HG02763 (cell line): ENCODE measurements around the gene KCNMA1.

Source experiments
- ATAC-seq: cut with Tn5 transposase; IDR thresholded peaks from one replicate; pipeline ENCODE4 v1.9.1; 2021; ENCODE audit warnings: mild to moderate bottlenecking, moderate library complexity; ENCODE audit not compliant: unreplicated experiment

Gene KCNMA1

DNA sequence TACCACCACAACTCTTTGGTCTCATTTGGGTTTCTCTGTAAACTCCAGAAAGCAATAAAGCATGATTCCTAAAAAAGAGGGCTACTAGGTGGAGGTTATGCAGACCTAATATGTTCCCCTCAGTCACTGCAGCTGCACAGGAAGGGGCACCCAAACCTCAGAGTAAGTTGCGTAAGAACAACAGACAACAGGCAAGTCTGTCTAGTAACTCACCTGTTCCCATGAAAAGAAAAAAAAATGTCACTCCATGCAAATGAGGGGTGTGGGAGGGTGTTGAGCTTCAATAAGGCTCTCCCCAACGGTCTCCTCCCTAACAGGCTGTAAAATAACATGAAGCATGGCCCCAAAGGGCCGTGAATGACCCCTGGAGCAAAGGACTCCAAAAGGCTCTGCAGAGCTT is 461.4 kb downstream of the KCNMA1 start:
- ATAC-seq = no peak

DNA sequence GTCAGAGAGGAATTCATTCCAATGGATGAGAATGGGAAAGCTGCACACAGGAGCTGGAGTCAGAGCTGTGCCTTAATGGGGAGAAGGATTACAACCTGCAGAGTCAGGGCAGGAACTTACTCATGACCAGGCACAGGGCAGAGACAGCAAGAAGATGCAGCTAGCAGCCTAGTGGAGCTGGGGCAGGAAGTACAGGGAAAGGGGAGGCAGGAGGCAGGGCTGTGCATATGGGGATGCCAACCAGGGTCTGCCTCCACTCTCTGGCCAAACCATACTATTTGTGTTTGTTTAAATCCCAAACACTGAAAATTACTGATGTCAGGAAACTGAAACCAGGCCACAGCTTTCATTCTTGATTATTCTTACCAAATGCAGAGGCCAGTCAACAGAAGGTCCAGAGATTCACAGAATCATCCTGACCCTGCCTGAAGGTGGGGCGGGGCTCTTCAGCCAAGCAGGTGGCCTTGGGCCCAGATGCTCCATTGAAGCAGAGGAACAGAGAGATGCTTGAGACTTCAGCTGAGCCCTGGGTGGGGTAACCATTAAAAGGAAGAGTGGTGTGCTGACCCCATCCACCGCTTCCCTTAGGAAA is 461.9 kb downstream of the KCNMA1 start:
- ATAC-seq = no peak

DNA sequence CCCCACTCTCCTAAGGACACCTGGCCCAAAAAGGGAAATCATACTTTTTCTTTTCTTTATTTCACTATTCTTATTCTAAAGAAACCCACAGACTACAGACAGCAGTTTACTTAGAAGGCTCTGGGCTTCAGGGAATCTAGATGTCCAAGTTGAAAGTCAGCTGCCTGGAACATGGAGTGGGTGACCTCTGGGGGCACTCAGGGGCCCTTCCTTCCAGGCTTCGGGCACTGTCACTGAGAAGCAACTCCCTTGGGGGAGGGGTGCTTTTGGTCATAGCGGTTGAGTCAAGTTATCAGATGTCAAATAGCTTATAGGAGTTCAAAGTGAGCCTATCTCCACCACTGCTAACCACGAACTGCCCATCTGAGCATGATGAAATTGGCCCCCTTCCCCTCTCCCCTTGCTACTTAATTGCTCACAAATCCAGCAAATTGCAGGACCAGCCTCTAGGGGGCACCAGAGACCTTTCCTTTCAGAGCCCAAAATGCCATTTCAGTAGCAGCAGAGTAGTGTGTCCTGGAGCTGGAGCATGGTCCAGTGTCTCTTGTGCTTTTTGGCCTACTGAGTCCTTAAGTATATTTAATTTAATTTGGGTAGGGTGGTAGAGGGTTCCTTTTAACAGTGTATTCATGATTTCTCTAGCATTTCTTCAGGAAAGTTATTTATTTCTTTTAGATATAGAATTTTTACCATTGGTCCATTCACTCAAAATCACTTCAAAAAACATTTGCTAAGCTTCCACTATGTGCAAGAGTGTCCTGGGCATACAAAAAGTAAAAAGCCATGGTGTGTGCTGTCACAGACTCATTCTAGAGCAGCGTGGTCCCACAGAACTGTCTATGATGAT is 463.8 kb downstream of the KCNMA1 start:
- ATAC-seq = peak; percentile 60

DNA sequence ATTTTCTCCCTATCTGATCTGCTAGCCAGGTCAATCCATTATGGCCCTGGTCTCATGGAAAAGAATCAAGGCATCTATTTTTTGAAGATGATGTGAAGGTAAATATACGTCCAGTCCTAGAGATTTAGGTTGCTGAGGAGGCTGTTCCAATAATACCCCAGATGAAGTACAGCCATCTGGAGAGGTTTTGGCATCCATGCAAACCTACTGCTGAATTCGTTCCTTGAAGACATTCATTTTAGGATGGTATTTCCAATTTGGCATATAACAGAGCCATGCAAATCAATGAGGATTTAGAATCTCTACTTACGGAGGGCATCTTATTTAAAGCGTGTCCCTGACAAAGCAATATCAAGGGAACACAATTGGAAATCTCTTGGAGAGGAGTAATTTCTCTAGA is 465.5 kb downstream of the KCNMA1 start:
- no peak for ATAC-seq

DNA sequence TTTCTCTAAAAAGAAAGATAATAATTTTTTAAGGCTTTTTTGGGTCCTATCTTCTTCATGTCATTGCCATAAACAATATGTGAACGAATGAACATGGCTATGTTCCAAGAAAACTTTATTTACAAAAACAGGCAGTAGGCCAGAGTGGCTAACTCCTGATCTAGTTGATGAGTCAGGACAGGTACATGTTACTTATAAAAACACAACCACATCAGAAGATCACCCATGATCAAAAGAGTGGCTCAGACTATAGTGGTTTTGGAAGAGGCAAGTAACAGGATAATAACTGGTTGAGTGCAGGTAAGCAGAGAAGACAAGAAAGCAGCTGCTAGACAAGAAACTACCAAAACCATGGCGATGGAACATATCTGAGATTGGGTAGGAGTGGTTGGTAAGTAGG is 468.7 kb downstream of the KCNMA1 start:
- ATAC-seq = no peak

DNA sequence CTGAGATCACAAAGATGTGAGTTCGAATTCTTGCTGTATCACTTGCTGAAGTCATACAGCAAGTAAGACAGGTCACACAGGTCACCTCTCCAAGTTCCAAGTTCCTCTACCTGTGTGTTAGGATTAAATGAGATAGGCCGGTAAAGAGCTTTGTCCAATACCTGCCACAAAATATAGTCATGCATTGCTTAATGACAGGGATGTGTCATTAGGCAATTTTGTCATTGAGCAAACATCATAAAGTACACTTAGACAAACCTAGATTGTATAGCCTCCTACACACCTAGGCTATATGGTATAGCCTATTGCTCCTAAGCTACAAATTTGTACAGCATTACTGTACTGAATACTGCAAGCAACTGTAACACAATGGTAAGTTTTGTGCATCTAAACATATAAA is 469.4 kb downstream of the KCNMA1 start:
- ATAC-seq = no peak

DNA sequence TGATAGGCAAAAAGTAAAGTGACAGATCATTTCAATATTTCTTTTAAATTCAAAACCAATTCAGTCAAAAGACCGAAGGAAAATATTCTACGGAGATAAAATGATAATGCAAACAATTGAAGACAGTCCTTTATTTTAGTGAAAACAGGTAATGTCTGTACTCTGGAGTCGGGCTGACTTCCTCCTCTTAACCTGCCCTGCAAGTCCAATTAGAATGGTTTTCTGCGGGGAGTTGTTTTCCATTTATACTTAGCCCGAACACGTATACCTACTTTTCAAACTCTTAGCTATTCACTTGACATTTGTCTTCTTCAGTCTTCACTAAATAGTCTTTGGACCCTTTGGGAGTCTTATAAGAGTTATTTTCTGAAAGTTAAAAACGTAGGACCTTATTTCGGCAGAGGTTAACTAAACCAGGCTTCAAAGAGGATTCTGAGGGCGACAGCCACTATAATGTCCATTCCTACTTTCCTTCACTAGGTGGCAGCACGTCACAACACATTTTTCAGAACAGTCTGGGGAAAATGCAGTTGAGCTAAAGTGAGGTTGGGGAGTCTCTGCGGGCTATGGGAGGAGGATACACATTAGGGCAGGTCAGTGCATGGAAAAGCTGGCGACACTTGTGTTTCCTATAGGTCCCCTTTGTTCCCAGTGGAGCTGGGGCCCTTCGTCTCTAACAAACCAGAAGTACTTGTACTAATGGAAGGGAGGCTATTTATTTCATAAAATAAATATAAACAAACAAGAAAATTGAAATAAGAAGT is 472.0 kb downstream of the KCNMA1 start:
- peak; percentile 53 for ATAC-seq

DNA sequence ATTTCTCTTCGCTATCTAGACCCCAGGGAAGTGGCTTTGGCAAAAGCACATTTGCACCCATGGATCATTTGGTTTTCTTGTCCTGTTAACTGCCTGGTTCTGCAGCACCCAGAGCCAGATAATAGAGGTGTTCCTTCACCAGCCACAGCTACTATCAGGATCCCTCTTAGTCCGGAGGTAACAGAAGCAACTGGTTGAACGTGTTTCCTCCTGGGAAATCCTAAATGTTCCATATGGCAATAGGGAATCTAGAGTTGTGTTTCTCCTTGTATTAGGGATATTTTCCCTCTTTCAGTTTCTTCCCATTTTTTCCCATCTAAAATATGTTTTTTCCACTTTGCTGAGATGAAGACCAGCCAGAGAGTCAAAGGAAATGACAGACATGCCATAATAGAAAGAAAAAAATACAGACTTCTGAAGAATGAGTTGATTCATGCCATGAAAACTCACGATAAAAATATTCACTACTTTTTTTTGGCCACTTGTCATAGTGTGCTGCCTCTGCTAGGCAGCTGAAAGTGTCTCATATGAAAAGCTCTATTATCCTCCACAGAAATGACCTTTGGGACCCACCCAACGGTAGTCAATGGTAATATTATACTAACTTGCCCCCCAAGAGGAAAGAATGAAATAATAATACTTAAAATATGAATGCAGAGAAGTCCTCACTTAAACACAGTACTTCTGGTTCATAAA is 472.8 kb downstream of the KCNMA1 start:
- ATAC-seq = no peak

DNA sequence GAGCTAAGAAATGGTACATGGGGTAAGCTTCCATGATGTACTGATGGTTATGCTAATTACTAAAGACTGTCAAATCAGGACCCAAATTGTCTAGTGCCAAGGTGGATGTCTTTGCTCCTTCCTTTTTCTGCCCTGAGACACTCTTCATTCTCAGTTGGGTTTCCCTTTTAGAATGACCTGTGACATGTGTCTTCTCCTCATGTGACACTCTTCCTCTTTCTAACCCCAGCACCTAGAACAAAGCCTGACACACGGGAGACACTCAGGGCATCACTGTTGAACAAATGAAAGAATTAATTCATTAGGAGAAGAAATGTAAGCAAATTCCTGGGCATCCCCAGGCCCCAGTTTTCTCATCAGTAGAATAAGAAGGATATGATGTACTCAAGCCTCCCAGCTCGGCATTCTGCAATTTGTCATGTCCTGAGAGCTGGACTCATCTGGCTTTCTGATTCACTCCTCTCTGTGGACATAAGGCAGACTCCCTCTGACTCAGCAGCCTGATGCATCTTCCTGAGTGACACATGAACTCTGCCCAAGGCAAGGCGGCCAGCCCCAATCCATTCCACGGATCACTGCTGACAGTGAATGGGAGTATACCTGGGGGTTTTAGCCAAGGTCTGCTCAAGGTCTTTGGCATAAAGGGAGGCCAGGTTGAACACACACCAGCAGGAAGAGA is 473.8 kb downstream of the KCNMA1 start:
- no peak for ATAC-seq

DNA sequence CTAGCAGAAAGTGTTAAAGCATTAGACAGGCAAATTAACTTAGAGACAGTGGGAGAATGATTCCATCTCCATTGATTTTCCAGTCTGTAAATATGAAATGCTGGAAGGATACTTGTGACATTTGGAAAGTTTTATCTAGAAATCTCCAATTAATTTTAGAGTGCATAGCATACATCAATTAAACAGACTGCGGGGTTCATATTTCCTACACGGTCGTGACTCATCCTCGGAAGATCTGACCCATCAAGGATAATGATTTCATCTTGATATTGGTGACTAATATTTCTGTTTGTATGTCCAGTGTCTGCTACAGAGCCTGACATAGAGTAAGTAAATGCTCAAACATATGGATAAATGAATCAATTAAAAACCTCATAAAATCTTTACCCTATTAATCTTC is 474.9 kb downstream of the KCNMA1 start:
- no peak for ATAC-seq

DNA sequence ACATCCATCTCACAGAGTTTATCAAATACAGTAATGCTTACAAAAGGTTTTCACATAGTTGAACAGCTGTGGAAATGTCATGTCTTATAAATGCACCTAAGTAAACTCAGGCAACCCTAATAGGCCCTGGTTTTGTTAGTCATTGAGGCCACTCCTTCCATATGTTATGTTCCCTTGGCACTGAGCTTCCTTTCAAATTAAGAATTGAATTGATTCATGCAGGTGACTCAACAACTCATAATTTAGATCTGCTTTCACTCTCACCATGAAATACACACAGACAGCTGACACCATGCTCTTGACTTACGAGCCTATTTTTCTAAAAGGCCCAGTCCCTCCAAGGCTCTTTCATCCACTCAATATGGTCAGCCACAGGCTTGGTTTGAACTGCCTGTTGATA is 476.9 kb downstream of the KCNMA1 start:
- no peak for ATAC-seq

DNA sequence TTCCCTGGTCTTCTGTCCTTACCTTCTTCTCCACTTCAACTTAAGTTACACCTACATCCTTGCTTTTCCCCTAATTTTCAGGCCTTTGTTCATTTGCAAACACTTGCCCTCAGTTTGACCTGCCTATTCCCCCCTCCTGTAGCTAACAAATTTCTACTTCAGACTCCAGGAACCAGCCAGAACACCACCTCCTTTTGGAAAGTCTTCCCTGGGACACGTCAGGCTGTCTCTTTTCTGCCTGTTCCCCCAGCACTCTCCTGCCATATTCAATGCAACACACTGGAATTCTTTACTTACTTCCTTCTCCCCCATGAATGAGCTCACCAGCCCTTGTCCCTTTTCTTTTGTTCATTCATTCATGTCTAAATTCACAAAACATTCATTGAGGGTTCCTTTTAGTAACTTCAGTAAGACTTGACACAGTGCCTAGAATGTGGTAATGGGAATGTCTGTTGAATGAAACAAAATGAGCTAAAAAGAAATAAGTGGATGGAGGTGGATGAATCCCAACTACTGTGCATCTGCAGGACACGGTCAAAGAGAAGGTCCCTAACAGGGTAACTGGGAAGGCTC is 478.0 kb downstream of the KCNMA1 start:
- ATAC-seq = no peak

DNA sequence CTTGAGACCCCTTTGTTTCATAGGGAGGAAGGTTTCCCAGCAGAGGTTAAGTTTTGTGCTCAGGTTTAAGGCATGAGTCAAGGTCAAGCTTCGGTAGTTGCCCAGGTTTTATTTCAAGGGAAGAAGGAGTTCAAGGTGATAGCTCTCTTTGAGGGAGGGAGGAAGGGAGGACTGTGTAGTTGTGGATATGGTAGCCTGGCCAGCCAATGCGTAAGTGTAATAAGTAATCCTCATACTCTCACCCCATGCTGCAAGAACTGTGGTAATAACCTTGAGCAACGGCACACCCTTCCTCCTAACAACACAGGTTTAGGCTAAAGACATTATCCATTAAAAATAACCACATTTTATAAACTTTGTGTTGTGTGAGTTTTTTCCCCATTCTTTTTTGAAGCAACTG is 478.9 kb downstream of the KCNMA1 start:
- no peak for ATAC-seq

DNA sequence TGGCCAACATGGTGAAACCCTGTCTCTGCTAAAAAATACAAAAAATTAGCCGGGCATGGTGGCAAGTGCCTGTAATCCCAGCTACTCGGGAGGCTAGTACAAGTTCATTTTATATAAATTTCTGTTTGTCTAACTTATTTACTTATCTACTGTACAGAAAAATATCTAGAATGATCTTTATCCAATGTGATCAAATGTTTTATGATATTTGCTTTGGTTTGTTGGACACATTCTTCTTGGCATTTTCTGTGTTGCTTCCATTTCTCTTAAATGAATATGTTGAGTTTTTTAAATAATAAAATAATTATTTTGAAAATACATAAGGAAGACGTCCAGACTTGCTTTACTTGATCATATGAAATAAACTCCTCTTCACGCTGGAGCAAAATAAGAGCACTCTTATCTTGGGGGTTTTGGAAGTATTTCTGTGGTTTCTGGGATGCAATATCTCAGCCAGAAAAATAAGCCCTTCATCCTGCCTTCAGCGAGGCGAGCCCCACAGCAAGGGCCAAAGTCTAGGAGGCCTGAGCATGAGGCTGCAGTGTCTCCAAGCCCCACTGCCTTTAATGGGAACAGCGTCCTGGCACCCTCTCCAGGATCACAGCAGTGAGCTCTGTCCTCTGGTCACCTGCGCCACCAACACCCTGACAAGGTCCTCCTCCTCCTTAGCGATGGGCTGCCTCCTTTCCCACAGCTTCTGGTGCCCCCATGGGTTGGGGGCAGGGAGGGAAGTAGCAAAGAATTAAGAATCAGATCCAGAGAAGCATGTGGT is 480.2 kb downstream of the KCNMA1 start:
- no peak for ATAC-seq

DNA sequence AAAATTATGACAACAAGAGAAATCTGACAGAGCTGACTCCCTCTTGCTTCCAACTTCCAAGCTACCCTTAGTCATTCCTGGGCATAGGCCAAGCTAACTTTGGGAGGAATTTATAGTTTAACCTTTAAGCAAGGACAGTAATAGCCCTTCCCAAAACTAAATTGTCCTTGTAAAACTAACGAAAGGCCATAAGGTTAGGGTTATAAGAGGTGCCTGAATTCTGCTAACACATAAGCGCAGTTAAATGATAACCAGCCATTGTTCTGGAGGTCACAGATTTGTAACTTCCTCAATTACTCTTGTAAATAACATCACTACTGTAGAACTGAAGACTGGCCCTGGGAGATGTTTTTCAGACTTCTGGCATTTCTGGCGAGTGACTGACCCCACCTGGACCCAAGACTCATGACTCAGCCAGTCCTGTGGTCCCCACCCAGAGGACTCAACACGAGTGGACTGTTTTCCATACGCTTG is 481.2 kb downstream of the KCNMA1 start:
- no peak for ATAC-seq

DNA sequence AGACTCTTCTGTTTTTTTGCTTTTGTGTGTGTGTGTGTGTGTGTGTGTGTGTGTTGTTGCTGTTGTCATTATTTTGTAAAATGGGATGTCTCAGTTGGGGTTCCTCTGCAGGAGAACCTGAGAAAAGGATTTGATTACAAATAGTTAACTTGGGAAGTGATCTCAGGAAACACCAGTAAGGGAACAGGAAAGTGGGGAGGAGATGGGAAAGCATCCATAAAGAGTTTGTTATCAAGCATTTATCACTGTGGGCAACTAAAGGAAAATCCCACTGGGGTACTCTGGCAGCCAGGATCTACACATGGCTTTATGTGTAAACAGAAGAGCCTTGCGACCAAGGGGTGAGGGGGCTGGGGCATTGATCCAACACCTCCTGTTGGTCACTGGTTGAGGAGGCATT is 485.4 kb downstream of the KCNMA1 start:
- no peak for ATAC-seq

DNA sequence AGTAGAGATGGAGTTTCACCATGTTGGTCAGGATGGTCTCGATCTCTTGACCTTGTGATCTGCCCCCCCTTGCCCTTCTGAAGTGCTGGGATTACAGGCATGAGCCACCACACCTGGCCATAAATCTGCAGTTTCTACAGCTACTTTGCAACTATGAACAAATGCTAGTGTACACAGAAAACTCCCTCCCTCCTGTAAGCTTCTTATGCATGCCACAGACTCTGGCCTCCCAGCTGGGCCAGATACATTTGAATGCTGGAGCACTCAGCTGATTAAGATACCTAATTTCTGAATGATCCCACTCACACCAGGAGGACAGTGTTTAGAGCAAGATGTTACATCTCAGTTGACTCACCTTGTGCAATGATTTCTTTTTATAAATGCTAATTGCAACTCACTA is 486.2 kb downstream of the KCNMA1 start:
- ATAC-seq = no peak

DNA sequence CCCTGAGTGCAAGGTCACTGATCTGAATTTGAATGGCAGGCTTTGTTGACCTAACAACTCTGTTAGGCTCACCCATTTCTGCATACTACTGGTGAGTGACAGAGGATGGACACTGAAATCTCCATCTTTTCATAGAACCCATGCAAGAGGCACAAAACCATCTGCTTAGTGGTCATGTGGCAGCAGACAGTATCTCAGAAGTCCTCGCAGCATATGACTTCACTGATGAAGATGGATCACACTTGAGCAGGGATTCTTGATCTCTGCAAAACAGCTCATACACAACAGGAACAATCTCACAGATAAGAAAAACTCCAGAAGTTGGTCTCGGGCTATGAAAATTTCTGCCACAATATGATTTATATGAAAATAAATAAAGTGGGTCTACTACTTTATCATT is 487.9 kb downstream of the KCNMA1 start:
- ATAC-seq = no peak

DNA sequence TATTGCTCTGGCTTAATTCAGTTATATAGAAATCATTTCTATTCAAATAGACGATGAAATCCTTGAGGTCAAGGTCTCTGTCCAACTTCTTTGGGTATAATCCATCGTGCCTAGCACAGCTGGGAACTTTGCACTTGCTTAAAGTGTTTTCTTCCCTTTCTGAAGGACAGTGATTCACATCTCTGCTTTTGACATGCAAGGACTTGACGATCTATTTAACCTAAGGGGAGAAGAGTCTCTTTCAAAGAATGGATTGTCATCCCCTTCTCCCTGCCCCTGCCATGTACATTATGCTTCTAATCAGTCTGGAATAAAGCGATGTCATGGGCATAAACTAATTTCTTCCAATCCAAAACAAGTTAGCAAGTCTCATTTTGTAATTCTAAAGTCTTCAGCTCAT is 488.6 kb downstream of the KCNMA1 start:
- ATAC-seq = no peak

DNA sequence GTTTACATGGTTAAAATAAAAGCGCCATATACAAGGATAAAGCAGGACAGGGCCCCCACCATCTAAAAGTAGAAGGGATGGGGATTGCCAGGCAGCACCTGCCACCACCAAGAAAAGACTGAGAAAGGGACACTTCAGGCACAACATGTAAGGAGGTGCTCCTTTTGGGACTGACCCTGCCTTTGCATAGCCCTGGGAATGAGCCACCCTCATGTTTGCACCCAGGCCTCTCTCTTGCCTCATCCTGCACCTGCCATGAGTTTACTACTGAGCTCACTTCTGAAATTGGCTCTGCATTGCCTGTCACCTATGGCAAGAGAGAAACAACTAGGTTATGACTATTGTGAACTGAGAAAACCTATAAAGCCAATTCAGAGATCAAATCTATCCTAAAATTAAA is 489.7 kb downstream of the KCNMA1 start:
- no peak for ATAC-seq
